Activated CD4-positive, alpha-beta T cell treated with anti-CD3 and anti-CD28 coated beads, Interleukin-2, amount 50 U/mL, for 16 hours (primary cell): ENCODE measurements around the gene DUSP16.
A peak's percentile ranks its signal among the peaks of the same experiment; 100 is the strongest.

Experiments used
- DNase-seq: peaks from one replicate; pipeline ENCODE4 v3.0.0-alpha.2; 2020

DUSP16 gene

DNA sequence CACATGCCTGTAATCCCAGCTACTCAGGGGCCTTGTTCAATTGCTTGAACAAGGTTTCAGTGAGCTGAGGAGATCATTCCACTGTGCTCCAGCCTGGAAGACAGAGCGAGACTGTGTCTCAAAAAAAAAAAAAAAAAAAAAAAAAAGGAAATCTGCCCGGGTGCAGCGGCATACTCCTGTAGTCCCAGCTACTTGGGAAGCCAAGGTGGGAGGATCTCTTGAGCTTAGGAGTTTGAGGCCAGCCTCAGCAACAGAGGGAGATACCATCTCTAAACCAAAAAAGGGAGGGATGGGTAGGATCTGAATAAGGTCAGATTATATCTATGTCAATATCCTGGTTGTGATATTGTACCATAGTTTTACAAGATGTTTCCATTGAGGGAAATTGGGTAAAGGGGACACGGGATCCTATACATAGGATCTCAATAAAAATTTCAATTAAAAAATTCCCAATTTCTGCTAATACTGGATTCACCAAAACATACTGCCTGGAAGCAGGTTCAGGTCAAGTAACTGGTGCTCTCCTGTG lies 129.4 kb downstream of the DUSP16 start:
- no peak for DNase-seq

GRCh38 chr12:12432364-12432763 lies 130.3 kb downstream of the DUSP16 start:
- no peak for DNase-seq

DNA sequence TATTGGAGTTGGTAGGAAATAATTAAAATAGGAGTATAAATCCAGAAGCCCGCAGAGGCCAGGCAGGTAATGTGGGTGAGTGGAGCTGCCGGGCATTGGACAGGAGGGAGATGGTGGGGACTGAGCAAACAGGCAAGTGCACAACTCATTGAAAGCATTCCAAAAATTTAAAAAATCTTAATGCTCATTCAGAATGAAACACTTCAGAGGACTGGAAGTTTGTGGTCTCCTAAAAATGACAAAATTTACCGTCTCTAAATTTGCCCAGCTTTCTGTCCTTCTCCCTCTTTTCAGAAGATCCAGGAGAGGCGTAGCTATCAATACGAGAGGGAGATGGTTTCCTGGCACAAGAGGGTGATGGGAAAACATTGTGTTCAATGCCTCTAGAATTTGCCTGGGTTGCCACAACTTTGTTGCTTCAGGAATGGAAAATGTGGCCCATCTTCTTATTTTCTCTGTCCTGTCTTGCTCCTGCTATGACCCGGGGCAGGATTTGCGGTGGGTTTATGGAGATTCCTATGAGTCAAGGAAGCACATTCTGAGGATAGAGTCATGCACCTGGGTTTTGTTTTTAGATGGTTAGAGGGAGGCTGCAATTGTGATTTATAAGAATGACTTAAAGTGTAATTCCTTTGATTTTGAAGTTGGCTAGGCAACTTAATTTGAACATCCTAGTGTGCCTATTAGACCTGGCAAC lies 133.6 kb downstream of the DUSP16 start:
- DNase-seq, result peak; percentile 36

GRCh38 chr12:12428047-12428446 lies 134.6 kb downstream of the DUSP16 start:
- peak; percentile 28 for DNase-seq

DNA sequence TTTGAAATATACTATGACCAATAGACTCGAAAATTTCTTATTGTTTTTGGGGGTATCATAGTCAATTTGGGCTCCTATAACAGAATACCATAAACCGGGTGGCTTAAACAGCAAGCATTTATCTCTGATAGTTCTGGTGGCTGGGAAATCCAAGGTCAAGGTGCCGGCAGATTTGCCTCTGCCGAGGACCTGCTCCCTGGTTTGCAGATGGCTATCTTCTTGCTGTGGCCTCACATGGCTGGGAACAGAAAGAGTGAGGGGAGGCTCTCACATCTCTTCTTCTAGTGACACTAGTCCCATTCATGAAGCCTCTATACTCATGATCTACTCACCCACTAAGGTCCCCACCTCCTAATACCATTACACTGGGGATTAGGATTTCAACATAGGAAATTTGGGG lies 135.1 kb downstream of the DUSP16 start:
- DNase-seq, result no peak

DNA sequence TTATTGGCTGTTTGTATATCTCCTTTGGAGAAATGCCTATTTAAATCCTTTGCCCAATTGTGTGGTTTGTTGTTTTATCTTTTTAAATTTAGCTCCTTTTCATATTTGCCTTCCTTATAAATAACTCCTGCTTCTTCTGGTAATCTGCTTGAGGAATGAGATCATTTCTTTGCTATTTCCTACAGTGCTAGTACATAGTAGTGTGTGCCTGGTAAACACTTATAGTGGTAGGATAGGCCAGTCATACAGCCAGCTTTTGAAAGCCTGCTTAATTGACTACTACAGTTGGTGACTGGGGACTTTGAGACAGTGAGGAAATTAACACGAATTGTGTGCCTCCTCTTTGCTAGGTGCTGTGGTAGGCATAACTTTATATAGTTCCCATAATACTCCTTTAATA lies 137.0 kb downstream of the DUSP16 start:
- DNase-seq, result peak; percentile 28

DNA sequence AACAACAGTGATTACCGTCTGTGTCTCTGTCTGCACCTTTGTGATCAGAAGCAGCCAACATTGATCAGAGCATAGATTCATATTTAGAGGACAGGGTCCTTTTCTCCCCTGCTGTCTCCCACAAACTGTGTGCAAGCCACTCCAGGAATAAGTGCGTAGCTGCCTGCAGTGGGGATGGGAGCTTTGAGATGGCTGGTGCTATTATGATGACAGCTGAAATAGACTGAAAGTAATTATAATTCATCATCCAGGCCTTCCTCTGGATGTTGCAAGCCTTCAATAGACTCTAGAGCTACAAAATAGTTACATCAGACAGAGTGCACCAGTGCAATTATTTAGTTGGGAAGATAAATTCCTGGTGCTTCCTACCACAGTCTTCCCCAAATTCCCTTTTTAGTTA lies 137.7 kb downstream of the DUSP16 start:
- no peak for DNase-seq
